Measurements from ENCODE around the gene ALDH3B1. TPM values are rescaled to one million over a fixed set of nuclear protein-coding genes. Genes with fewer than 3 reads are reported as not detected.

The ALDH3B1 gene
- total and polyA plus RNA-seq, 9 of the 15 experiments (the other 6 are each of a cell fraction or from before 2014, with no cell fraction given) = 0.01 to 0.35 (median 0.07) TPM; not detected in 2

- TF ChIP-seq, protein P1, sequence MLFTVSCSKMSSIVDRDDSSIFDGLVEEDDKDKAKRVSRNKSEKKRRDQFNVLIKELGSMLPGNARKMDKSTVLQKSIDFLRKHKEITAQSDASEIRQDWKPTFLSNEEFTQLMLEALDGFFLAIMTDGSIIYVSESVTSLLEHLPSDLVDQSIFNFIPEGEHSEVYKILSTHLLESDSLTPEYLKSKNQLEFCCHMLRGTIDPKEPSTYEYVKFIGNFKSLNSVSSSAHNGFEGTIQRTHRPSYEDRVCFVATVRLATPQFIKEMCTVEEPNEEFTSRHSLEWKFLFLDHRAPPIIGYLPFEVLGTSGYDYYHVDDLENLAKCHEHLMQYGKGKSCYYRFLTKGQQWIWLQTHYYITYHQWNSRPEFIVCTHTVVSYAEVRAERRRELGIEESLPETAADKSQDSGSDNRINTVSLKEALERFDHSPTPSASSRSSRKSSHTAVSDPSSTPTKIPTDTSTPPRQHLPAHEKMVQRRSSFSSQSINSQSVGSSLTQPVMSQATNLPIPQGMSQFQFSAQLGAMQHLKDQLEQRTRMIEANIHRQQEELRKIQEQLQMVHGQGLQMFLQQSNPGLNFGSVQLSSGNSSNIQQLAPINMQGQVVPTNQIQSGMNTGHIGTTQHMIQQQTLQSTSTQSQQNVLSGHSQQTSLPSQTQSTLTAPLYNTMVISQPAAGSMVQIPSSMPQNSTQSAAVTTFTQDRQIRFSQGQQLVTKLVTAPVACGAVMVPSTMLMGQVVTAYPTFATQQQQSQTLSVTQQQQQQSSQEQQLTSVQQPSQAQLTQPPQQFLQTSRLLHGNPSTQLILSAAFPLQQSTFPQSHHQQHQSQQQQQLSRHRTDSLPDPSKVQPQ (CRISPR knock-in tag; IDR thresholded peaks at IDR 0.05; ENCODE audit: borderline replicate concordance) = no peak
- no peak for TF ChIP-seq ZNF507 (tag; conservative IDR thresholded peaks at IDR 0.05)
- TF ChIP-seq, protein P2, sequence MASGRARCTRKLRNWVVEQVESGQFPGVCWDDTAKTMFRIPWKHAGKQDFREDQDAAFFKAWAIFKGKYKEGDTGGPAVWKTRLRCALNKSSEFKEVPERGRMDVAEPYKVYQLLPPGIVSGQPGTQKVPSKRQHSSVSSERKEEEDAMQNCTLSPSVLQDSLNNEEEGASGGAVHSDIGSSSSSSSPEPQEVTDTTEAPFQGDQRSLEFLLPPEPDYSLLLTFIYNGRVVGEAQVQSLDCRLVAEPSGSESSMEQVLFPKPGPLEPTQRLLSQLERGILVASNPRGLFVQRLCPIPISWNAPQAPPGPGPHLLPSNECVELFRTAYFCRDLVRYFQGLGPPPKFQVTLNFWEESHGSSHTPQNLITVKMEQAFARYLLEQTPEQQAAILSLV (tag; IDR thresholded peaks at IDR 0.05) = no peak
- TF ChIP-seq, protein P3, sequence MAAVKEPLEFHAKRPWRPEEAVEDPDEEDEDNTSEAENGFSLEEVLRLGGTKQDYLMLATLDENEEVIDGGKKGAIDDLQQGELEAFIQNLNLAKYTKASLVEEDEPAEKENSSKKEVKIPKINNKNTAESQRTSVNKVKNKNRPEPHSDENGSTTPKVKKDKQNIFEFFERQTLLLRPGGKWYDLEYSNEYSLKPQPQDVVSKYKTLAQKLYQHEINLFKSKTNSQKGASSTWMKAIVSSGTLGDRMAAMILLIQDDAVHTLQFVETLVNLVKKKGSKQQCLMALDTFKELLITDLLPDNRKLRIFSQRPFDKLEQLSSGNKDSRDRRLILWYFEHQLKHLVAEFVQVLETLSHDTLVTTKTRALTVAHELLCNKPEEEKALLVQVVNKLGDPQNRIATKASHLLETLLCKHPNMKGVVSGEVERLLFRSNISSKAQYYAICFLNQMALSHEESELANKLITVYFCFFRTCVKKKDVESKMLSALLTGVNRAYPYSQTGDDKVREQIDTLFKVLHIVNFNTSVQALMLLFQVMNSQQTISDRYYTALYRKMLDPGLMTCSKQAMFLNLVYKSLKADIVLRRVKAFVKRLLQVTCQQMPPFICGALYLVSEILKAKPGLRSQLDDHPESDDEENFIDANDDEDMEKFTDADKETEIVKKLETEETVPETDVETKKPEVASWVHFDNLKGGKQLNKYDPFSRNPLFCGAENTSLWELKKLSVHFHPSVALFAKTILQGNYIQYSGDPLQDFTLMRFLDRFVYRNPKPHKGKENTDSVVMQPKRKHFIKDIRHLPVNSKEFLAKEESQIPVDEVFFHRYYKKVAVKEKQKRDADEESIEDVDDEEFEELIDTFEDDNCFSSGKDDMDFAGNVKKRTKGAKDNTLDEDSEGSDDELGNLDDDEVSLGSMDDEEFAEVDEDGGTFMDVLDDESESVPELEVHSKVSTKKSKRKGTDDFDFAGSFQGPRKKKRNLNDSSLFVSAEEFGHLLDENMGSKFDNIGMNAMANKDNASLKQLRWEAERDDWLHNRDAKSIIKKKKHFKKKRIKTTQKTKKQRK (IDR thresholded peaks at IDR 0.05; ENCODE audit: borderline replicate concordance, low read depth, low read length) = peak; percentile 87
- TF ChIP-seq CAMTA2 (CRISPR knock-in tag; conservative IDR thresholded peaks at IDR 0.05) = no peak
- no peak for TF ChIP-seq GTF3C2 (IDR thresholded peaks at IDR 0.05; ENCODE audit: borderline replicate concordance, extremely low read depth, insufficient read length)
- peak; percentile 34 to 72; a peak in 2 of 4 replicates for TF ChIP-seq MNT (conservative IDR thresholded peaks at IDR 0.05)
- TF ChIP-seq SP2 (IDR thresholded peaks at IDR 0.05; ENCODE audit: extremely low read depth, low read depth, low read length, poor library complexity, severe bottlenecking) = peak; percentile 74
- no peak for TF ChIP-seq ZNF197 (CRISPR knock-in tag; IDR thresholded peaks at IDR 0.05; ENCODE audit: low read depth)
- TF ChIP-seq LEF1 (IDR thresholded peaks at IDR 0.05) = no peak
- no peak for TF ChIP-seq ZNF584 (CRISPR knock-in tag; IDR thresholded peaks at IDR 0.05; ENCODE audit: low read depth)
These were observed 20.4 kb downstream of the ALDH3B1 start, which contains the start of gene NDUFS8 (continued) for GRCh38 chr11:68030318-68031143.

Measured in K562 (cell line).